ENCODE measurements around the gene TRIM50.
"Not testable (repeated sequence)": the region's sequence is repeated elsewhere in the genome, so short reads cannot be mapped to it uniquely, and the experiment has no call there.

Gene TRIM50

DNA sequence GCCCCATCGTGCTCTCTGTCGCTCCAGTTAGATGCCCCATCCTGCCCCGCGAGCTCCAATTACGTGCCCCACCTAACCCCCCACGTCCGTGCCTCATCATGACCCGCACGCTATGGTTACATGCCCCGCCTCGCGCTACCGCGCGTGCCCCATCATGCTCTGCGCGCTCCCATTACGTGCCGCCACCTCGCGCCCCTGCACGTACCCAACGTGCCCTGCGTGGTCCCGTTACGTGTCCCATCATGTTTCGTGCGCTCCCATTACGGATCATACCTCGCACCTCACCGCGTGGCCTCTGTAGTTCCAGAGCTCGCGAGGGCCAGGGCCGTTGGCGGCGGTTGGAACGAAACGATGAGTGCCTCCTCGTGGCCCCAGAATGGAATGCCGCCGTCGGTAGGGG lies at the start of gene TRIM50, which contains the start of gene FKBP6:
TRIM50 (minus strand) TSS at position 161 of the 400 bp plus-strand sequence. CDS start 3,295 bp downstream, outside the sequence.
FKBP6 (plus strand) TSS at position 240 of the 400 bp plus-strand sequence. CDS start 268 bp downstream, outside the sequence.
- not testable (repeated sequence) for DNase-seq (ENCODE audit: low read depth in 2 of 2)

DNA sequence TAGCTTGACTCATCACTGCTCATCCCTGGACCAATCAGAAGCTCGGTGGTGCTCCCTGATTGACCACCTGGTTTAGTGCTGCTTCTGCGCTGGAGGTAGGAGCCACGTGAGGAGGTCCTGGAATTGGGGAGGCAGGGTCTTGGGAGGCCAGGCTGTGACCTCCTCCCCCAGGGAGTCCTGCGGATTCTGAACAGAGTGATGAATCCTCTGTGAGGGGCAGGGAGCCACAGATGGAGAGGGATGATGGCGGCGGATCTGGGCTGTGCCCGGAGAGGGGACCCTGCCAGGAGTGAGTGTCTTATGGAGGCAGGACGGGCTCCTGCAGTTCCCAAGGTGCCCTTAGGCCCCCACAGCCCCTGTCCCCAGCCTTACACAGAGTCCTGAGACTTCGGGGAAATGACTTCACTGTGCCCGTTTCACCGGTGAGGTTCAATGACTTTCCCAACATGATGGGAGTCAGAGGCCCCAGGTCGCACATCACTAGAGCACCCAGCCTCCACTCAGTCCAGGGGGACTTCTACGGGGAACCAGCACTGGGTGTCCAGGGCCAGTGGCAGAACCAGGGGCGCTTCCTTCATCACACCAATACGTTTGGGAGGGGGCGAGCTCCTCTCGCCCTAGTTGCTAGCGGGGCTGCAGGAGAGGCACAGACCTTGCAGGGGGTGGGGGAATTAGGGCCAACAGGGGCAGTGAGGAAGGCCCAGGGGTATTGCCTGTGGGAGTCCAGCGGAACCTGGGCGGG lies 49.0 kb upstream of the TRIM50 start:
- DNase-seq (ENCODE audit: low read depth in 2 of 2): no peak

DNA sequence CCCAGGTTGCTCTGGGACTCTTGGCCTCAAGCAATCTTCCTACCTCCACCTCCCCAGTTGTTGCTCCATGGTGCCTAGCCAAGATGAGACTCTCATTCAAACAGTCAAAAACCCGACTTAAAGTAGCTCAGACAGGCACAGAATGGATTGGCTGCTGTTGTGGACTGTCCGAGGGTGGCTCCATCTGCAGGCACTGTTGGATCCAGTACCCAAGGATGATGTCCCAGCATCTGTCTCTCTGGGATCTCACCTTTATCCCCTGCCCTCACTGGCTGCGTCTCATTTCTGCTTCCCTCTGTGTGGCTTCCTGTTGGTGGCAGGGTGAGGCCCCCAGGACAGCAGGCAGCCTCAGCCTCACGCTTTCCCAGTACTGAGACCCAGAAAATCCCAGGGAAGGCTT lies 48.4 kb upstream of the TRIM50 start:
- DNase-seq (ENCODE audit: low read depth in 2 of 2): not testable (repeated sequence)

DNA sequence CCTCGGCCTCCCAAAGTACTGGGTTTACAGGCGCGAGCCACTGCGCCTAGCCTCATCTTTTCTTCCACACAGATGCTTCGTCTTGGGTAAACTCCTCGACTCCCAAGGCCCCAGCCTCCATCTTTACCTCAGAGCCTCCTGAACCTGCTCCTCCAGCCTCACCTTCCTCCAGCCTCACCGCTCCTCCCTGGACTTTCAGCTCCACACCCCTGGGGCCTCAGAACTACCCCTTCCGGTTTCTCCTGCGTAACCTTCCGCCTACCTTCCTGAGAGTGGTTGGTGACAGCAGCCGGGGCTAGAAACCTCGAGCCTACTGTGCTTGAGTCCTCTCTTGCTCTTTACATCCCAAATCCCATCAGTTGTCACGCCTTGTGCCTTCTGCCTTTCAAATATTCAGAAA lies 45.9 kb upstream of the TRIM50 start:
- DNase-seq (ENCODE audit: low read depth in 2 of 2): no peak

DNA sequence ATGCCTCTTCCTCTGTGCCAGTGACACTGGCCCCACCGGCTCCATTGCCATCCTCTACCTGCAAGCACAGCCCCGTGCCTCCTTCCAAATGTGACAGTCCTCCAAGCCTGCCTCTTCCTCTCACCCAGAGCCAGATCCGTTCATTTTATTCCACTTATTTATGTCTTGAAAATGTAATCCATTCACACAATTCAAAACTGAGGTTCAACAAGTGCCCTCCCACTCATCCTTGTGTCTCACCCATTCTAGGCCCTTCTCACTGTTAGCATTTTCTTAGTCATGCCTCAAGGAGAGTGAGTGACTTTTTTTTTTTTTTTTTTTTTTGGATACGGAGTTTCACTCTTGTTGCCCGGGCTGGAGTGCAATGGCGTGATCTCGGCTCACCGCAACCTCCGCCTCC lies 41.7 kb upstream of the TRIM50 start:
- no peak for DNase-seq (ENCODE audit: low read depth in 2 of 2)

DNA sequence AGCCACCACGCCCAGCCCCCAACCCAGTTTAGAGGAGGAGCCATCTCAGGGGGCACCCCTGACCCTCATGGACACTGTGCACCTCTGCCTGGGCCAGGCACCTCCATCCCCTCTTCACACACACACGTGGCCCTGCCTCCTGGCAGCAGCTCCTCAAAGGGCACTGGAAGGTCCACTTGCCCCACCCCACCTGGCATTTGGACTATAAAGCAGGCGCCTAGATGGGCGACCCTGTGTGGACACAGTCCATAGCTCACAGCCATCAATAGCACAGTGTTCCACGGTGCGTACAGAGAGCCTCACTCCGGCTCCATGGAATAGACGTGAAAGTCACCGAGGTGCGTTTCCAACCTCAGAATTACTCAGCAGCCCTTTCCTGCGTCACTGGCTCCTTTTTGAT lies 41.1 kb upstream of the TRIM50 start:
- no peak for DNase-seq (ENCODE audit: low read depth in 2 of 2)

DNA sequence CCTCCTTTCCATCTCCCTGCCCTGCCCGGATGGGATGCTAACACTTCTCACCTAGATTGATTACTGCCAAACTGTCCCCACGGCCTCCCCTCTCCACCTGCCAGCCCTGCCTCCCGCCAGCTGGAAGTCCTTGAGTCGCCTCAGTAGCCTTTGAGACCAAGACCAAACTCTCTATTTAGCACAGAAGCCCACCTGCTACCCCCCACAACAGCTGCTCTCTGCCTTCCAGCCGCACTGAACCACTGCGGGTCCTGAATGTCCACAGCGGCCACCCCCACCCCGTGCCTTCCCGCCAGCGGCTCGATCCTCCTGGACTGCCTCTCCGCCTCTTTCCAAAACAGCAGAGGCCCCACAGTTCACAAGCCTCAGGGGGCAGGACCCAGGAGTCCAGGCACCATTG lies 39.1 kb upstream of the TRIM50 start:
- DNase-seq (ENCODE audit: low read depth in 2 of 2): no peak

DNA sequence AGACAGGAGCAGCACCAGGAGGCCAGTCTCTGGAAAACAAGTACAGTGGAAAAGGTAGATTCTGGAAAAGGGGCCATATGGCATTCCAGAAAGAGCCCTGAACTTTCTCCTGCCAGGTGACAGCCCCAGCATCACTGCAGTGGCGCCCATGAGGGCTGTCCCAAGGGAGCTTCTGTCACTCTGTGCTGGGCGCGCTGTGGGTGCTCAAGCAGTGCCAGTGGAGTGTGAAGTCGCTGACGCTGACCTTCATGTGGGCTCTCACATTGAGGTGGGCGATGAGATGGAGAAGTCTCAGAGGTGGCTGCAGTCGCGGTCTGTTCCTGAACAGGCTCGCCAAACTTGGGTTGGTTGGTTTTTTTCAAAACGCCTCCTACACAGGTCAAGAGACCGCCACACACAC lies 38.2 kb upstream of the TRIM50 start:
- DNase-seq (ENCODE audit: low read depth in 2 of 2): no peak

DNA sequence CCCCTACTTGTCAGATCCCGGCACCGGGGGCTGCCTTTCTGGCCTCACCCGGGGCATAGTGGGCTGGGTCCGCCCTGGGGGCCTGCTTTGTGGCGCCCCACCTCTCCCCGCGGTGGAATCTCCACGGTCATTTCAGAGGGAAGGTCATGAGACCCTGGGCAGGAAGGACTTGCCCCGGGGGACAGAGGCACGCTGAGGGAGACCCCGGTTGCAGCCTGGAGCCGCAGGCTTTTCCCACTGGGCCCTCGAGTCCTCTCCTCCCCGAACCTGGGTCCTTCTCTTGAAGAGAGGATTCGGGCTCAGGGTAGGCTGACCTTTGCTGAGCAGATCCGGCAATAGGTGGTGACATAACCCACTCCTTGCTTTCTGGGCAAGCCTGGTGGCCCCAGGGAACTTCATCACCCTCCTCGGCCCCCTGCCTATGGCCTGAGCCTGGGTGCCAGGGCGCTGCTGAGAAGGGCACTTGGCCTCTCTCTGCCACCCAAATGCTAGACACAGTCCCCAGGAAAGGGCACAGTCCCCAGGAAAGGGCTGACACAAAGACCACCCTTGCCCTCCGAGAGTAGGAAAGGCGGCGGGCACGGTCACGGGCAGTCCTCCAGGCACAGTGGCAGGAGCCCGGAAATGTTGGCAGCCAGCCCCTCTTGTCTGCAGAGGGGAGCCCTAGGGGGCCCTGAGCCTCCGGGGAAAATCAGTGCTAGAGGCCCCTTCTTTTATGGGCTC lies 36.3 kb upstream of the TRIM50 start:
- DNase-seq (ENCODE audit: low read depth in 2 of 2): no peak

DNA sequence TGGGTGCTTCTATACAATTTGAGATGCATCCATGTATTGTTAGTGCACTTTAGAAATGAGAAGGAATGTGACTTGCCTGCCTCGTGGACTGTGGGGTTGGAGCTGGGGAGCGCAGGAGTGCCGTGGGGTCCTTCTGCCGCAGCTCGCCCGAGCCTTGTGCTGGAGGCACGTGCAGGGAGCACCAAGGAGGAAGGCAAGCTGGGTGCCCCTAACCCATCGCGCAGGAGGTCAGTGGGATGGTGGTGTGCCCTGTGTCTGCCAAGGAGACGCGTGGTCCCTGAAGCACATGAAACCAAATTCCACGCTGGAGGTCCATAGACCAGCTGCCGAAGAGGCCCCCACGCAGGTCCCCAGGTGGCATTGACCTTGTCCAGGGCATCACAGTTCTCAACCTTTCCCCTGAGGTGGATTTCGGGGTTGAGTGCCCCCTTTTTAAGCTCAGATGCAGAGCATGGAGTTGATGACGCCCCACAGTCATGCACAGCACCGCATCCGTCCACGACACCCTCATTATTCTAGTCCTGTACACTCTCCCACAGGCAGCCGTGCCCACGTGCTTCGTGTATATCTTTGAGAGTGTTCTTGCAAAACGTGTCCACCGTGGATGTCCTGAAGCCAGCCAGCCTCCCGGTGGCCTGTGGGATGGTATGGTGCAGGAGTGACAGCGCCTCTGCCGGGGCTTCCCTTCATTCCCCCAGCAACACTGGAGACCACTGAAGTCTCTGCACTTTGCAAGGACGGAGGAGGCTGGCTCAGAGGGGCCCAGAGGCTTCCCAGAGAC lies 35.5 kb upstream of the TRIM50 start:
- no peak for DNase-seq (ENCODE audit: low read depth in 2 of 2)

DNA sequence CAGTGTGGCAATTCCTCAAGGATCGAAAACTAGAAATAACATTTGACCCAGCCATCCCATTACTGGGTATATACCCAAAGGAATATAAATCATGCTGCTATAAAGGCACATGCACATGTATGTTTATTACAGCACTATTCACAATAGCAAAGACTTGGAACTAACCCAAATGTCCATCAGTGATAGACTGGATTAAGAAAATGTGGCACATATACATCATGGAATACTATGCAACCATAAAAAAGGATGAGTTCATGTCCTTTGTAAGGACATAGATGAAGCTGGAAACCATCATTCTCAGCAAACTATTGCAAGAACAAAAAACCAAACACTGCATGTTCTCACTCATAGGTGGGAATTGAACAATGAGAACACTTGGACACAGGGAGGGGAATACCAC lies 32.7 kb upstream of the TRIM50 start:
- DNase-seq (ENCODE audit: low read depth in 2 of 2): not testable (repeated sequence)

DNA sequence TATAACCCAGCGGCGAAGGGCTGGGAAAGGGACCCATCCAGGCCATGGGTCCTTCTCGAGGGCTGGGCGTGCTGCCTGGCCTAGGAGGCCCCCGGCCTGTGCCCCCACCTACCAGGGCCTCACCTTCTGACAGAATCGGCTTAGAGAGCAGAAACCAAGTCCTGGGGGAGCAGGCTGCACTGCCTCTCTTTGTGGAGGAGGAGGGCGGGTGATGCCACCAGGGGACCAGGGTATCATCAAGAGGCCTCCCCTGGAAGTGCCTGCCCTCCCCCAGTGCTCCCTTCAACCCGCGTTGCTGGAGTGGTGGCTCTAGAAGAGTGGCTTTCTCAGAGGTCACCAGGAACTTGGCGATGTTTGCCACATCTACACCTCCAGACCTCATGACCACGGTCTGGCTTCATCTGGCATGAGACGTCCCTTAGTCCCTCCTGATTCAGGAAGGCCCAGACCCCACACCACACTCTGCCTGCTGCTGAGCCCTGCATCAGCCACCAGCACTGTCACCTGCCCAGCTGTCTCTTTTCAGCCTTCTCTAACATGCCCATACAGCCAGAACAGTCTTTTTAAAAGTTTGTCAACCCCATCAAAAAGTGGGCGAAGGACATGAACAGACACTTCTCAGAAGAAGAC lies 32.0 kb upstream of the TRIM50 start:
- no peak for DNase-seq (ENCODE audit: low read depth in 2 of 2)

DNA sequence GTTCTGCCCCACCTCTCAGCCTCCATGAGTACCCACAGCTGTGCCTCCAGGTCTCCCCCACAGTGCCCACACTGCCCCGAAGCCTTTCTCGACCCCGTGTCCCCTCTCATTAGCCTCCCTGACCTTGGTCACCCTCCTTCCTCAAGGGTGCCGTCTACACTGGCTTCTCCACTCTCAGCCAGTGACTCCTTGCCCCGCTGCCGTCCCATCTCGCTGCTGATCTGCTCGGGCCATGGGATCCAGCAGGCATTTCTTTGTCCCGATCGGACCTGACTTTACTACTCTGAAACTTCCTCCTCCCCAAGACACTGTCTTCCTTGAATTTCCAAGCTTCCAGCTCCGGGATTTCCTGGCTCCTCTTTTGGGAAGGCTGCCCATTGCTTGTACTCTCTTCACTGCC lies 31.4 kb upstream of the TRIM50 start:
- no peak for DNase-seq (ENCODE audit: low read depth in 2 of 2)

DNA sequence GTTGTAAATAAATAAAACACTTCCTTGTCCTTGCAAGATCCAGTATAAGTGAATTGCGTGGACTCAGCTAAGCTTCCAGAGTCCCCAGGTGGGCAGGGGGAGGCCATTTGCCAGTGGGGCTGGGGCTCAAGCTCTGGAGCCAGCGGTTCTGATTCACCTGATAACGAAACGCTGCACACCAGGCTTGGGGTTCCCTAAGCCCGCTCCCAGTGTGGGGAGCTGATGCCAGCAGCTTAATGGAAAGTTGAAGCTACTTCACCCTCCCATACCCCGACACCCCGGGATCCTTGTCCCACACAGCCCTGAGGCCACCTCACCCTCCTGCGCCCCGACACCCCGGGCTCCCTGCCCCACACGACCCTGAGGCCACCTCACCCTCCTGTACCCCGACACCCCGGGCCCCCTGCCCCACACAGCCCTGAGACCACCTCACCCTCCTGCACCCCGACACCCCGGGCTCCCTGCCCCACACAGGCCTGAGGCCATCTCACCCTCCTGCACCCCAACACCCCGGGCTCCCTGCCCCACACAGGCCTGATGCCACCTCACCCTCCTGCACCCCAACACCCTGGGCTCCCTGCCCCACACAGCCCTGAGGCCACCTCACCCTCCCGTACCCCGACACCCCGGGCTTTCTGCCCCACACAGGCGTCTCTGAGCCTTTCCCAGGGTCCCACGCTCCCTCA lies 30.9 kb upstream of the TRIM50 start:
- no peak for DNase-seq (ENCODE audit: low read depth in 2 of 2)

DNA sequence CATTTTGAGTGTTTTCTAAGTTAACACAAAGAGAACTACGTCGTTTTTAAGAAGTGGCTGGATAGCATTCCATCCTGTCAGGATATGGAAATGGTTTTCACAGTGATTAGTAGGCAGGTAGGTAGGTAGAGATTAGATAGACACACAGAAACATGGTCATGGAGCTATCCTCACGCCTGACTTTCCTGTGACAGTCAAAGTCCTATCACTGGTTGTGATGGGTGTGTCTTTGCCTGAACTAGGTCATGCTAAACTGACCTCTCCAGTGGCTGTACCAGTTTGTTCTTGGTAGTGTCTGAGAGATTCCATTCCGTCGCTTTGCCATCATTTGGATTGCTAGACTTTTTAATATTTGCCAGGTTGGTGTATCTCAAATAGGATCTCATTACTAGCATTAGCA lies 28.3 kb upstream of the TRIM50 start:
- DNase-seq (ENCODE audit: low read depth in 2 of 2): no peak

DNA sequence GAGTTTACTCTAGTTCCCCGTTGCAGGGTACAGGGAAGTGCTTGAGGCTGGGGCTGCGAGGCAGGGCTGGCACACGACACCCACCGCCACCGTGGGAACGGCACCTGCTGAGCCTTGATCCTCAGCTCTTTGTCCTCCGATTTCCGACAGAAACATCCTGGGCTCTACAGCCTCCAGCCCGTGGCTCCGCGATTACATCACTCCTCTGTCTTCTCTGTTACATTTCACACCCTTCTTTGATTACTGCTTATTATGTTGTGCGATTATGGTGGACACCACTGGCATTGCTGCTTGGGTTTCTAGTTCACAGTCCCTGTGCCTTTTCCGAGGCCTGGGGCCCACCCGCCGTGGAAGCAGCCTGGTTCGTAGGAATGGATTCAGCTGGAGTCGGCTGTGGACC lies 26.9 kb upstream of the TRIM50 start:
- no peak for DNase-seq (ENCODE audit: low read depth in 2 of 2)

DNA sequence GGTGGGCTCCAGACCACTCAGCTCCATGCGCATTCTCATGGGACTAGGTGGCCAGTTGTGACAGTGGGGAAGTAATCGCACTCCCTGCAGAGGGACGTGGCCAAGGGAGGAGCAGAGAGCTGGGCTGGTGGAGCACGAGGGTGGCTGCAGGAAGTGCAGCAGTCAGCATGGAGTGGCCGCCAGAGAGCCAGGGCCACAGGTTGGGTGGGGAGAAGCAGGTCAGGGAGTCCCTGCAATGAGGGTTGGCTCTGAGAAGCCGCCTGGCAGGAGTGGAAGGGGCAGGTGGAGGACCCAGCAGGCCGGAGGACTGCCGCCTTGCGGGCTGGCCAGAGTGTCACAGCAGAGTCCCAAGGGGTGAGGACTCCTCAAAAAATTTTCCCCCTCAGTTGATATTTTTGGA lies 26.3 kb upstream of the TRIM50 start:
- DNase-seq (ENCODE audit: low read depth in 2 of 2): no peak

DNA sequence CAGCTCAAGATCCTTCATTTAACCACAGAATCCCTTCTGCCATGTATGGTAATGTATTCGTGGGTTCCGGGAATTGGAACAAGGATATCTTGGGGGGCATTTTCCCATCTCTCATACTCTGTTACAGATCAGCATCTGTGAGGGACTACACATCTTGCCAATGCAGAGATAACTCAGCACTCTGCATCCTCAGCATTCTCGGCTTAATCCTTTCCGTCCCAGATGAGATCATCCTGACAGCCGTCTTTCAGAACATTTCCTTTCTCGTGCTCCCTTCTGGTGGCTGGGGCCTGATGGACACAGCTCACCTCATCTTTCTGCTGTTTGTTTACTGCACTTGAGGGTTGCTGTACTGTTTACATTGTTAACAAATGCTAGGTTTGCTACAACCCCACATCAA lies 25.4 kb upstream of the TRIM50 start:
- no peak for DNase-seq (ENCODE audit: low read depth in 2 of 2)

DNA sequence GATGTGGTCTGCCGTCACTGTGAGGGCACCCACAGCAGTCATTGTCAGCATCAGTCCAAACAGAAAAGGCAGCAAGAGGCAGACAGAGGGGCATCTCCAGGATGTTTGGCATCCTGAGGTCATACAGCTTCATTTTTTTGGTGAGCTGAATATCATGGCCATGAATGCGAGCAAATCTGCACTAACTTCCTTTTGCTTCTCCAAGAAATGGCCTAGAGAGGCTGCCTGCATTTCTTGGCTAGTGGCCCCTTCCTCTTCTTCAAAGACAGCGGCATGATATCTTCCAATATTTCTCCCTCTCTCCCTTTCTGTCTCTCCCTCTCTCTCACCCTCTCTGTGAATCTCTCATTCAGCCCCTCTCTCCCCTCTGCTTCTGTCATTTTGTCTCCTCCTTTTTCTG lies 24.9 kb upstream of the TRIM50 start:
- no peak for DNase-seq (ENCODE audit: low read depth in 2 of 2)

DNA sequence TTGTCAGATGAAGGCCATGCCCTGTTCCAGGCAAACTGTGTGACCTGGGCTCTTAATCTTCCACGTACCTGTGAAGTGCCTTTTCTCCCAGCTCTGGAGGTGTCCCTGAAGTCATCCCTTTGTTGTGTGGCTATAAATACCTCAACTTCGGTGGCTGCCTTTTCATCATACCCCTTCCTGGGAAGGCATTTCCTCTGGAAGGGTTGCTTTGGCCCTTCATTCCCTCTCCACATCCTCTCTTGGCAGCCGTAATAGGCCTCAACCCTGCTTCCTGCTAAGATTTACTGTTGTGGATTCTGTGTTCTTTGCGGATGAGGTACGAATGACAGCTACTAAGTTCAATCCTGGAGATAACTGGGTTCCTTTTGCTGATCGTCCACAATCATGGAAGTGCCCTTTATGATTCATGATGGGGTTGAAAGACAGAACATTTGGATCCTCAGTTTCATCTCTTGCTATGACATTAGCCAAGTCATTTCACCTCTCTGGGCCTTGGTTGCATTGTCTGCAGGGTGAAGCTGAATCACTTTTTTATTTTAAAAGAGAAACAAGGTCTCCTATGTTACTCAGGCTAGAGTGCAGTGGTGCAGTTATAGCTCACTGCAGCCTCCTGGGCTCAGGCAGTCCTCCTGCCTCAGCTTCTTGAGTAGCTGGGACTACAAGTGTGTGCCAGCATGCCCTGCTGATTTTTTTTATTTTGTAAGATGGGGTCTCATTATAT lies 23.7 kb upstream of the TRIM50 start:
- DNase-seq (ENCODE audit: low read depth in 2 of 2): no peak

Data from stimulated activated CD8-positive, alpha-beta memory T cell treated with anti-CD3 and anti-CD28 coated beads, Interleukin-2, amount 100 ng/mL, for 48 hours (primary cell).